ENCODE data around the gene METTL27.
"Not testable (repeated sequence)": the region's sequence is repeated elsewhere in the genome, so short reads cannot be mapped to it uniquely, and the experiment has no call there.

Gene METTL27

DNA sequence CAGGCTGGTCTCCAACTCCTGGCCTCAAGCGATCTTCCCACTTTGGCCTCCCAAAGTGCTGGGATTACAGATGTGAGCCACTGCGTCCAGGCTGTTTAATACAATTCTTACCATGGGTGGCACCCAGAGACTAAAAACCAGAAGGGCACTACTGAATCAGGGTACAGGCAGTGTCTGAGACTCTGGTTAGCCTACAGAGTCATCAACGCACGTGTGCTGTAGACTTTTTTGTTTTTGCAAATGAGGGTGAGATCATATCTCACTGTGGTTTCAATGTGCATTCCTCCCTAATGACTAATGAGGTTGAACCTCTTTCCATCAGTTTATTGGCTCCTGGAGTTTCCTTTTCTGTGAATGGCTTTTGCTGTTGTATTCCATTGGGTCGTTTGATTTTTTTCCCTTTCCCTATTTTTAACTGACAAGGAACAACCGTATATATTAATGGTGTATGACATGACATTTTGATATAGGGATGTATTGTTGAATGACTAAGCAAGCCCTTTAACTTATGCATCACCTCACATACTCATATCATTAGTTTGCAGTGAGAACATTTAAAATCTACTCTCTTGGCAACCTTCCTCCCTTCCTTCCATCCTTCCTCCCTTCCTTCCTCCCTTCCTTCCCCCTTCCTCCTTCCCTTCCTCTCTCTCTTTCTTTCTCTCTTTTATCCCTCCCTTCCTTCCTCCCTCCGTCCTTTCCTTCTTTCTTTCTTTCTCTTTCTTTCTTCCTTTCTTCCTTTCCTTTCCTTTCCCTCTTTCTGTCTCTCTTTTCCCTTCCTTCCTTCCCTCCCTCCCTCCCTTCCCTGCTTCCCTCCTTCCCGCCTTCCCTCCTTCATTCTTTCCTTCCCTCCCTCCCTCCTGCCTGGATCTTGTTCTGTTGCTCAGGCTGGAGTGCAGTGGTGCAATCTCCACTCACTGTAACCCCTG lies 9.4 kb upstream of the METTL27 start:
- H3K9me3 ChIP-seq (ENCODE audit: severe bottlenecking), result no peaks in the 10 kb centered on the region
- no peak for DNase-seq
- TF ChIP-seq, protein P1, sequence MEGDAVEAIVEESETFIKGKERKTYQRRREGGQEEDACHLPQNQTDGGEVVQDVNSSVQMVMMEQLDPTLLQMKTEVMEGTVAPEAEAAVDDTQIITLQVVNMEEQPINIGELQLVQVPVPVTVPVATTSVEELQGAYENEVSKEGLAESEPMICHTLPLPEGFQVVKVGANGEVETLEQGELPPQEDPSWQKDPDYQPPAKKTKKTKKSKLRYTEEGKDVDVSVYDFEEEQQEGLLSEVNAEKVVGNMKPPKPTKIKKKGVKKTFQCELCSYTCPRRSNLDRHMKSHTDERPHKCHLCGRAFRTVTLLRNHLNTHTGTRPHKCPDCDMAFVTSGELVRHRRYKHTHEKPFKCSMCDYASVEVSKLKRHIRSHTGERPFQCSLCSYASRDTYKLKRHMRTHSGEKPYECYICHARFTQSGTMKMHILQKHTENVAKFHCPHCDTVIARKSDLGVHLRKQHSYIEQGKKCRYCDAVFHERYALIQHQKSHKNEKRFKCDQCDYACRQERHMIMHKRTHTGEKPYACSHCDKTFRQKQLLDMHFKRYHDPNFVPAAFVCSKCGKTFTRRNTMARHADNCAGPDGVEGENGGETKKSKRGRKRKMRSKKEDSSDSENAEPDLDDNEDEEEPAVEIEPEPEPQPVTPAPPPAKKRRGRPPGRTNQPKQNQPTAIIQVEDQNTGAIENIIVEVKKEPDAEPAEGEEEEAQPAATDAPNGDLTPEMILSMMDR (IDR thresholded peaks at IDR 0.05; ENCODE audit: low read depth, low read length), result no peak
- no peak overlapping the region for H3K27ac ChIP-seq
- H3K27me3 ChIP-seq (ENCODE audit: insufficient read depth, low read depth, severe bottlenecking), result no peaks in the 10 kb centered on the region
- no peaks in the 10 kb centered on the region for H3K36me3 ChIP-seq
- H3K4me3 ChIP-seq (ENCODE audit: low read depth, low read length), result no peak overlapping the region

DNA sequence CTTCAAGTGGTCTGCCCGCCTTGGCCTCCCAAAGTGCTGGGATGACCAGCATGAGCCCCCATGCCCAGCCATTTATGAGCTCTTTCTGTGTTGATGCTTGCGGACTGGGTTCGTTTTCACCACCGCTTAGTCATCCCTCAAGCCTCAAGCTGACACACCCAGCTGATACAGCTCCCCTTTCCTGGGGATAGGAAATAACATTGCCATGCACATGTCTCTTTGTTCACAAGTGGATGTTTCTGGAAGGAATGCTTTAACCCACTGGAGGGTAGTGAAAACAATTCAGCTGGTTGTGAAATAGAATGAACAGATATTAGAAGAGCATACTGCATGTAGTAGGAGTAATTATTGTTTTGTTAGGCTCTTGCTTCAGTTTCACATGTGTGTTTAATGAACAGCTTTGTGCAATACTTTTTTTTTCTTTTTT lies 8.5 kb upstream of the METTL27 start:
- no peak for DNase-seq
- Histone ChIP-seq H3K9me3 (ENCODE audit: severe bottlenecking) (no peaks in the 10 kb centered on the region), H3K36me3 (no peaks in the 10 kb centered on the region), H3K27me3 (ENCODE audit: insufficient read depth, low read depth, severe bottlenecking) (no peaks in the 10 kb centered on the region), H3K4me3 (ENCODE audit: low read depth, low read length) (no peak overlapping the region), H3K27ac (no peak overlapping the region)
- TF ChIP-seq, protein P1 (IDR thresholded peaks at IDR 0.05; ENCODE audit: low read depth, low read length), result no peak

DNA sequence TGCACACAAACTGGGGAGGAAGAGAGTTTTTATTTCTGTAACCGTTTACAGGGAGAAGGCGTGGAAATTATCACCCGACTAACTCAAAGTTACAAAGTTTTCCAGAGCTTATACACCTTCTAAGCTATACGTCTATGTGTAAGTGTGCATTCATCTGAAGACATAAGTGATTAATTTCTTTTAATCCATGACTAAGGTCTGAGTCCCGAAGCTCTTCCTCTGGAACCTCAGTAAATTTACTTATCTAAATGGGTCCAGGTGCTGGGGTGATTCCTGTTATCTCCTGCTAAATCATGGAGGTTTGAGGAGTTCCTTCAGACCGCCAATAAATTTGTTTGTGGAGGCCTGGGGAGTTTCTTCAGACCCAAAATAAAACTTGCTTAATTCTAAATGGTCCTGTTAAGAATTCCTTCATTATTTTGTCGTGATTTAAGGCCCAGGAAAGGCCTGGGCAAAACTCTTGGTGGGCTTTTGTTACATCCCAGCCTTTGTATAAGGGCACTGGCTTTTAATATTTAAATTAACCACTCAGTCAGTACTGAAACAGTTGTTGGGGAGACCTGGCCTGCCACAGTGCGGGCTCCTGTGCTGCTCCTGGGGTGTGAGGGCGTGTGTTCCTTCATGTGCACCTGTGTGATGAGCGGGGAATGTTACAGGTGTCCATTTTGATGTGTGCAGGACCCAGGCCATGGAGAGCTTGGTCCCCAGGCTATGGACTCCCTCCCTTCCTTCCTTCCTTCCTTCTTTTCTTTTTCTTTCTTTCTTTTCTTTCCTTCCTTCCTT lies 5.8 kb upstream of the METTL27 start:
- TF ChIP-seq, protein P1 (IDR thresholded peaks at IDR 0.05; ENCODE audit: low read depth, low read length), result no peak

DNA sequence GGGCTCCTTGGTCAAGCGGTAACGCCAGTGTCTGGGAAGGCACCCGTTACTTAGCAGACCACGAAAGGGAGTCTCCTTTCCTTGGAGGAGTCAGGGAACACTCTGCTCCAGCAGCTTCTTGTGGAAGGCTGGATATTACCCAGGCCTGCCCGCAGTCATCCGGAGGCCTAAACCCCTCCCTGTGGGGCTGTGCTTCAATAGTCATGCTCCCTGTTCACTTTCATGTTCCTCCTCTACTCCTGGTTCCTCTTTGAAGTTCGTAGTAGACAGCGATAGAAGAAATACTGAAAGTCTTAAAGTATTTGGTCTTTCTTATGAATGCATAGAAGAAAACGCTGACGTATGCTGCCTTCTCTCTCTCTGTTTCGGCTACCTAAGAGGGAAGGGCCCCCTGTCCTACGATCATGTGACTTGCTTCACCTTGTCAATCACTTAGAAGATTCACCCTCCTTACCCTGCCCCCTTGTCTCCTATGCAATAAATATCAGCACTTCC lies 3.4 kb upstream of the METTL27 start:
- not testable (repeated sequence) for H3K27me3 ChIP-seq (ENCODE audit: insufficient read depth, low read depth, severe bottlenecking); H3K4me3 ChIP-seq (ENCODE audit: low read depth, low read length); H3K27ac ChIP-seq; H3K9me3 ChIP-seq (ENCODE audit: severe bottlenecking); H3K36me3 ChIP-seq; DNase-seq

More for the DNA sequence above, 5.8 kb upstream of the METTL27 start:
- no peaks in the 10 kb centered on the region for H3K36me3 ChIP-seq
- no peak overlapping the region for H3K27ac ChIP-seq
- no peak overlapping the region for H3K4me3 ChIP-seq (ENCODE audit: low read depth, low read length)
- H3K9me3 ChIP-seq (ENCODE audit: severe bottlenecking), result no peaks in the 10 kb centered on the region
- H3K27me3 ChIP-seq (ENCODE audit: insufficient read depth, low read depth, severe bottlenecking), result no peaks in the 10 kb centered on the region
- no peak for DNase-seq

DNA sequence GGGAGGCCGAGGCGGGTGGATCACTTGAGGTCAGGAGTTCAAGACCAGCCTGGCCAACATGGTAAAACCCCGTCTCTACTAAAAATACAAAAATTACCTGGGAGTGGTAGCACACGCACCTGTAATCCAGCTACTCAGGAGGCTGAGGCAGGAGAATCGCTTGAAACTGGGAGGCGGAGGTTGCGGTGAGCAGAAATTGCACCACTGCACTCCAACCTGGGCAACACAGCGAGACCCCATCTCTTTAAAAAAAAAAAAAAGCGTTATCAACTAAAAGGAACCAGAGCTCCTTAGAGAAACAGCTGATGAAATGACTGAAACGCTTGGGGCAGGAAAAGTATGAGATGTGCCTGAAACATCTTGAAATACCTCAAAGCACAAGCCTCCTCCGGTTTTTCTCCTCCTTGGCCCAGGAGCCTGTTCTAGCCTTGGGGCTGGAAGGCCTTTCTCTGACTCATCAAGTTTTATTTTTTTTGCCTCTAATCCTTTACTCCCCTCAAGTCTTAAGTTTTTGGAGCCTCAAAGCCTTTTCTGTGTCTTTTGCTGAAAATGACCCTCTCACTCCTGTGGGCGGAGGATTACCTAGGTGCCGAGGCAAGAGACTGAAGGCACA lies 2.6 kb upstream of the METTL27 start:
- H3K4me3 ChIP-seq (ENCODE audit: low read depth, low read length), result no peak overlapping the region
- no peaks in the 10 kb centered on the region for H3K9me3 ChIP-seq (ENCODE audit: severe bottlenecking)
- no peaks in the 10 kb centered on the region; the same call in 1 of the 2 replicates for H3K36me3 ChIP-seq
- DNase-seq, result no peak
- H3K27ac ChIP-seq, result no peak overlapping the region
- TF ChIP-seq, protein P1 (IDR thresholded peaks at IDR 0.05; ENCODE audit: low read depth, low read length), result no peak
- no peaks in the 10 kb centered on the region for H3K27me3 ChIP-seq (ENCODE audit: insufficient read depth, low read depth, severe bottlenecking)

All from WERI-Rb-1 (cell line).